Germinal center (tissue), 1 donor: ENCODE measurements around the gene ZC3H7A.

Experiments used
- DNase-seq: peaks from one replicate; pipeline ENCODE4 v3.0.0; 2012; ENCODE audit warnings: mixed read lengths, low spot score

The ZC3H7A gene

GRCh38 chr16:11705311-11706025 lies 91.6 kb downstream of the ZC3H7A start:
- no peak for DNase-seq
